ENCODE measurements around the gene ISLR. TPM values are rescaled to one million over a fixed set of nuclear protein-coding genes. Genes with fewer than 3 reads are reported as not detected.

ISLR gene
- total and polyA plus RNA-seq, 2 of the 4 experiments (the other 2 are of a cell fraction): under 0.01 to 0.79 TPM

DNA sequence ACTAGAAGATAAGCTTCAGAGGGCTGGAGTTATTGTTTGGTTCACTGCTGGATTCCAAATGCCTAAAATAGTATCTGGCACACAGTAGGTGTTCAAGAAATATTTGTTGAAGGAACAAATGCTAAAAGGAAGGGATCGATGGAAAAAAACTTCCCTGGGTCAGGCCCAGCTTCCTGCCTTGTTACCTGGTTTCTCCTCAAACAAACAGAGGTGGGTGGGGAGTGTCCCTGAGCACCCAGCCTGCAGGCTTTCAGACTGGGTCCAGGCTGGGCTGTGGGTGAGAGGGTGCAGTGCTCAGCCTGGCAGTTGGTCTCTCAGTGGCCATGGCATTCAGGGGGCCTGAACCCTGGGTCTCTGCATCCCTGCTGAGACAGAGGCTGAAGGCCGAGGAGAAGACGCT, 43.4 kb downstream of the ISLR start:
- H3K18ac ChIP-seq (ENCODE audit: low read depth, low read length): no peak overlapping the region
- no peak overlapping the region for H2AK5ac ChIP-seq (ENCODE audit: low read depth, low read length)
- no peak overlapping the region for H2AFZ ChIP-seq (replicated peaks; ENCODE audit: low read length, poor library complexity)
- H2BK120ac ChIP-seq (ENCODE audit: low read depth, low read length): no peak overlapping the region
- no peaks in the 10 kb centered on the region for H3K9me3 ChIP-seq (ENCODE audit: control insufficient read depth, insufficient read depth, low read length)
- H3K9me1 ChIP-seq (ENCODE audit: insufficient read depth, low read length): no peaks in the 10 kb centered on the region
- no TSS peak for BruUV-seq (replicated peaks)
- H2BK5ac ChIP-seq (ENCODE audit: low read depth, low read length, poor library complexity, severe bottlenecking): no peak overlapping the region
- H3K4me3 ChIP-seq (ENCODE audit: insufficient read depth, low read depth, low read length): no peak overlapping the region
- intact Hi-C loops (cut with micrococcal nuclease) (no loop called here), in situ Hi-C loops (cut with MboI; ENCODE audit: low sequenced_read_pairs) (no loop called here), dilution Hi-C loops (cut with HindIII; ENCODE audit: low sequenced_read_pairs, unreplicated experiment) (no loop called here)
- H3K79me1 ChIP-seq (ENCODE audit: low read depth in 1 of 2, low read length in 2 of 2): no peaks in the 10 kb centered on the region
- H4K5ac ChIP-seq (ENCODE audit: low read depth, low read length): no peak overlapping the region
- H2BK15ac ChIP-seq (ENCODE audit: low read depth, low read length): no peak overlapping the region
- DNase-seq (no peak), ATAC-seq (ENCODE audit: low read depth) (no peak)
- ChIA-PET CTCF (interaction anchor here (0.9 kb wide), 1 partner anchor 27 kb away, joined by 3 read pairs; no protein-coding TSS in a partner anchor), POLR2A (ENCODE audit: unreplicated experiment) (no interaction called here)
- H3K9ac ChIP-seq (ENCODE audit: low read depth, low read length): no peak overlapping the region
- no peak overlapping the region for H3K4me2 ChIP-seq (ENCODE audit: low read depth, low read length)
- H3K4me1 ChIP-seq (ENCODE audit: control insufficient read depth, insufficient read depth, low read length): peaks cover 9% of the 10 kb centered on the region; the same call in 1 of the 2 replicates
- no peak overlapping the region for H3K4ac ChIP-seq (ENCODE audit: low read depth, low read length)
- no peak overlapping the region for H2AK9ac ChIP-seq (replicated peaks; ENCODE audit: low read depth, low read length, poor library complexity)
- no peak for TF ChIP-seq MAZ (IDR thresholded peaks at IDR 0.05; ENCODE audit: borderline replicate concordance, low read depth, low read length)
- no peak for TF ChIP-seq RCOR1 (IDR thresholded peaks at IDR 0.05; ENCODE audit: insufficient replicate concordance, low read length)
- TF ChIP-seq BHLHE40 (IDR thresholded peaks at IDR 0.05; ENCODE audit: low read depth, low read length): no peak
- TF ChIP-seq, protein P1, sequence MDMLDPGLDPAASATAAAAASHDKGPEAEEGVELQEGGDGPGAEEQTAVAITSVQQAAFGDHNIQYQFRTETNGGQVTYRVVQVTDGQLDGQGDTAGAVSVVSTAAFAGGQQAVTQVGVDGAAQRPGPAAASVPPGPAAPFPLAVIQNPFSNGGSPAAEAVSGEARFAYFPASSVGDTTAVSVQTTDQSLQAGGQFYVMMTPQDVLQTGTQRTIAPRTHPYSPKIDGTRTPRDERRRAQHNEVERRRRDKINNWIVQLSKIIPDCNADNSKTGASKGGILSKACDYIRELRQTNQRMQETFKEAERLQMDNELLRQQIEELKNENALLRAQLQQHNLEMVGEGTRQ (IDR thresholded peaks at IDR 0.05; ENCODE audit: low read depth, low read length): no peak
- no peak for TF ChIP-seq POLR2A (IDR thresholded peaks at IDR 0.05; ENCODE audit: low read depth, low read length)
- TF ChIP-seq MXI1 (IDR thresholded peaks at IDR 0.05; ENCODE audit: borderline replicate concordance, low read depth, low read length): no peak
- TF ChIP-seq MAFK (IDR thresholded peaks at IDR 0.05; ENCODE audit: low read depth, low read length): no peak
- TF ChIP-seq CHD1 (IDR thresholded peaks at IDR 0.05; ENCODE audit: low read depth, low read length): no peak
- no peak for TF ChIP-seq RFX5 (IDR thresholded peaks at IDR 0.05; ENCODE audit: low read depth, low read length)
- TF ChIP-seq, protein P2, sequence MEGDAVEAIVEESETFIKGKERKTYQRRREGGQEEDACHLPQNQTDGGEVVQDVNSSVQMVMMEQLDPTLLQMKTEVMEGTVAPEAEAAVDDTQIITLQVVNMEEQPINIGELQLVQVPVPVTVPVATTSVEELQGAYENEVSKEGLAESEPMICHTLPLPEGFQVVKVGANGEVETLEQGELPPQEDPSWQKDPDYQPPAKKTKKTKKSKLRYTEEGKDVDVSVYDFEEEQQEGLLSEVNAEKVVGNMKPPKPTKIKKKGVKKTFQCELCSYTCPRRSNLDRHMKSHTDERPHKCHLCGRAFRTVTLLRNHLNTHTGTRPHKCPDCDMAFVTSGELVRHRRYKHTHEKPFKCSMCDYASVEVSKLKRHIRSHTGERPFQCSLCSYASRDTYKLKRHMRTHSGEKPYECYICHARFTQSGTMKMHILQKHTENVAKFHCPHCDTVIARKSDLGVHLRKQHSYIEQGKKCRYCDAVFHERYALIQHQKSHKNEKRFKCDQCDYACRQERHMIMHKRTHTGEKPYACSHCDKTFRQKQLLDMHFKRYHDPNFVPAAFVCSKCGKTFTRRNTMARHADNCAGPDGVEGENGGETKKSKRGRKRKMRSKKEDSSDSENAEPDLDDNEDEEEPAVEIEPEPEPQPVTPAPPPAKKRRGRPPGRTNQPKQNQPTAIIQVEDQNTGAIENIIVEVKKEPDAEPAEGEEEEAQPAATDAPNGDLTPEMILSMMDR (conservative IDR thresholded peaks at IDR 0.05; ENCODE audit: low read depth, low read length): no peak
- TF ChIP-seq SMC3 (IDR thresholded peaks at IDR 0.05; ENCODE audit: low read depth, low read length): no peak
- TF ChIP-seq NFE2L2 (IDR thresholded peaks at IDR 0.05; ENCODE audit: low read depth, low read length): no peak
- TF ChIP-seq FOS (IDR thresholded peaks at IDR 0.05; ENCODE audit: low read depth, low read length): no peak
- TF ChIP-seq, protein P3, sequence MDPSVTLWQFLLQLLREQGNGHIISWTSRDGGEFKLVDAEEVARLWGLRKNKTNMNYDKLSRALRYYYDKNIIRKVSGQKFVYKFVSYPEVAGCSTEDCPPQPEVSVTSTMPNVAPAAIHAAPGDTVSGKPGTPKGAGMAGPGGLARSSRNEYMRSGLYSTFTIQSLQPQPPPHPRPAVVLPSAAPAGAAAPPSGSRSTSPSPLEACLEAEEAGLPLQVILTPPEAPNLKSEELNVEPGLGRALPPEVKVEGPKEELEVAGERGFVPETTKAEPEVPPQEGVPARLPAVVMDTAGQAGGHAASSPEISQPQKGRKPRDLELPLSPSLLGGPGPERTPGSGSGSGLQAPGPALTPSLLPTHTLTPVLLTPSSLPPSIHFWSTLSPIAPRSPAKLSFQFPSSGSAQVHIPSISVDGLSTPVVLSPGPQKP (IDR thresholded peaks at IDR 0.05; ENCODE audit: borderline replicate concordance, low read depth, low read length): no peak
- no peaks in the 10 kb centered on the region for H4K20me1 ChIP-seq (ENCODE audit: insufficient read depth, low read length)
- no peak overlapping the region for H3K14ac ChIP-seq (replicated peaks; ENCODE audit: low read depth, low read length)
- no peak overlapping the region for H3K27ac ChIP-seq (ENCODE audit: insufficient read depth, low read length)
- H3K23ac ChIP-seq (ENCODE audit: low read depth, low read length): no peak overlapping the region
- WGBS, 2 experiments (ENCODE audit: extremely low coverage in 2 of 2, insufficient read length in 1 of 2): 83% methylated on average over 2 of the region's 3 CpGs; no CpG with 5 or more reads in 1 of the 2 experiments
- no peaks in the 10 kb centered on the region for H3K36me3 ChIP-seq (ENCODE audit: control insufficient read depth, insufficient read depth, low read length)
- H4K91ac ChIP-seq (ENCODE audit: insufficient read depth, low read depth, low read length): no peak overlapping the region
- H3K27me3 ChIP-seq (ENCODE audit: control insufficient read depth, insufficient read depth, low read length): peaks cover 43% of the 10 kb centered on the region
- H3K56ac ChIP-seq (ENCODE audit: extremely low read depth, insufficient read depth, low read length): no peak overlapping the region
- H2BK20ac ChIP-seq (ENCODE audit: low read depth, low read length): no peak overlapping the region
- H4K8ac ChIP-seq (ENCODE audit: low read depth in 2 of 2, low read length in 2 of 2): no peak overlapping the region
